Embryonic facial prominence (tissue), 1 donor: ENCODE results near the gene CEP104.

Experiments used
- DNase-seq: peaks from one replicate; pipeline ENCODE4 v3.0.0-alpha.2; 2016; ENCODE audit errors: extremely low spot score

Gene CEP104

GRCh38 chr1:3856923-3857790, at the start of gene CEP104, which contains the start of gene DFFB:
TSS of gene CEP104 (minus strand) at chr1:3857211. CDS start at chr1:3852407, 4,804 bp downstream.
TSS of gene DFFB (plus strand) at chr1:3857476. CDS start at chr1:3857604, 128 bp downstream.
- DNase-seq = peak; percentile 85

DNA sequence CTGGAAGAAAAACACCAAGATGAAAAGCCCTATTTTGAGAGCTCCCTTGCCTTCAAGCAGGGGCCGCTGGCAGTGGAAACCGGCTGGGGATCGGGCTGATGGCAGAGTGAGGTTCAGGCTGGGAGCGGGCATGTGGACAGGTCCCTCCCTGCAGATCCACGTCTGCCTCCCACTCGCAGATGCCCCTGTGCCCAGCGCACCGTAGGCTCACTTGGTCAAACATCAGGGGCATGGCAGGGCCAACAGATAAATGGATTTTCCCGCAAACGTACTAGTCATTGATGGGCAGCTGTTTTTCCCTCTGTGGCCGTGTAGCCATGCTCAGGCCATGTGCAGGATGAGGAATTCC, 49.6 kb upstream of the CEP104 start:
- no peak for DNase-seq

GRCh38 chr1:3905953-3906671, 49.1 kb upstream of the CEP104 start:
- DNase-seq = no peak

DNA sequence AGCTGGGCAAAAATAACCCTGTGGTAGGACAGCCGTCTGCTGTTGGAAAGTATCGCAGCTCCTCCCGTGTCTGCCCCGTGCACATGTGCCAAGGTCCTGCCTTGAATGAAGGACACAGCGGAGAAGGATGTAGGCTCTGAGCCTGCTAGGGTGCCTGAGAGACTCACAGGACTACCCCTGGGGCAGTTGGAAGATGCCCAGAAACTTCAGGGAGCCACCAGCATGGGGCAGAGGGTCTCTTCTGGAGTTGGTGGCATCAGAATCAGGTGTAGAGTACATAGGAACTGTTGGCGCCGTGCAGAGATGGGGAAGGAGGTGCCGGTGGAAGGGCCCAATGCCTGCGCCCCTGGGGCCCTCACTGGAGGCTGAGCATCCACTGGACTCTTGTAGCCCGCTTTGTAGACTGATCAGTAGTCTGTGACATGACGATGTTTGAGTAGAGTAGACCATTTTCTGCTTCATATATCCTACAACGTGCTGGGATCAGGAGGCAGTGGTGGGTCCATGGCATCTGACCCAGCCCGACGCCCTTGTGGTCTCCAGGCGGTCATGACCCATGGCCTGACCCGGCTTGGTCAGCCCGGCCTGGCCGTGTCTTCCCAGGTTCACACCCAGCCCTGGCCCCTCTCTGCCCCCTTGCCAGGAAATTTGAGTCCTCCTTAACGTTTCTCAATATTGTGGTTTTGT, 48.4 kb upstream of the CEP104 start:
- DNase-seq = no peak

DNA sequence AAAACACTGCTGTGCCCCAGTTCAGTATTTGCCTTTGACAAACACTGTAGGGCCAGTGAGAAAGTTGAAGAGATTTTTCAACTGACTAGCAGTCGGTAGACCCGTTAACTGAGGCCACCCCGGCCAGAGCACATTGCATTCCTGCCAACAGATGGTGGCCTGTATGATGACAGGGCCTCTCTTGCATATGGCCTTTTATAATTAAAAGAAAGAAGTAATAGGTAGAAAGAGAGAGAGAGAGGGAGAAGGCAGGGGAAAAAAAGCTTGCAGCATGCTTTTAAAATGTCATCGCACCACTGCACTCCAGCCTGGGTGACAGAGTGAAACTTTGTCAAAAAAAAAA, 47.8 kb upstream of the CEP104 start:
- DNase-seq = no peak

DNA sequence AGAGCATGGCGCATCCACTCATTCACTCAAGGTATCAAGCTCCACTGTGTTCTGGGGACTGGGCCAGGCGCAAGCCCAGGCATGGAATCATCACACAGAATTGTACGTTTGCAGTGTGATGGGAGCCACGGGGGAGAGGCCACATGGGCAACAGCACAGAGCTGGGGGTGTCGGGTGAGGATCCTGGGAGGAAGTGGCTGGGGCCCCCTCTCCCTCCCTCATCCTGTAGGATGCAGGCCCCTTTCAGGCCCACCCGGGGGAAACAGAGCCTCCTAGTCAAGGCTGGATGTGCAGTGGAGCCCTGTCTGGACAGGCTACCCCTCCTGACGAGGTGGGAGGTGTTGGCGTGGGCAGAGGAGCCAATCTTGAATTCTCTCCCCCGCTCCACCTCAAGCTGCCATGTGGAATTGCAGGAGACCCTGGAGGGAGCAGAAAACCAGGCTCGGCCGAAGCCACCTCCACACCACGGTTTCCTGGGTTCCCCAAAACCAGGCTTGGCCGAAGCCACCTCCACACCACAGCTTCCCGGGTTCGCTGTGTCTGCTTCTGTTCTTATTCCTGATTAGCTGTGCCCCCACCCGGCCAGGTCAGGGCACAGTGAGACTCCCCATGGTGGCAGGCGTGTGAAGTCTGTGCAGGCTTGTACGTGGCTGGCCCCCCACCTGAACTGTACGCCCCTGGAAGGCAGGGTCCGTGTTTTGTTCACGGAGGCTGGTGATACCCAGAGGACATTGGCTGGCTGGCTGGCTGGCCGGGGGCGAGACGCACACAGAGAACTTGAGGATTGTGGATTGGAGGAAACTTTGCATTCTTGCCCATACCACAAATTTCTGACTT, 47.2 kb upstream of the CEP104 start:
- no peak for DNase-seq

- no peak for DNase-seq
Measured at GRCh38 chr1:3903141-3904005, 46.4 kb upstream of the CEP104 start.

GRCh38 chr1:3902571-3903091, 45.6 kb upstream of the CEP104 start:
- no peak for DNase-seq

GRCh38 chr1:3902111-3902511, 45.1 kb upstream of the CEP104 start:
- DNase-seq = no peak

- peak; percentile 68 for DNase-seq
Measured at GRCh38 chr1:3900969-3901529, 44.0 kb upstream of the CEP104 start.

- peak; percentile 99 for DNase-seq
Measured at GRCh38 chr1:3900150-3900968, 43.3 kb upstream of the CEP104 start, which contains the start of gene C1orf174. TSS of gene C1orf174 (minus strand) at chr1:3900272. CDS start at chr1:3900186, 86 bp downstream.

GRCh38 chr1:3899754-3900149, 42.7 kb upstream of the CEP104 start:
- no peak for DNase-seq

DNA sequence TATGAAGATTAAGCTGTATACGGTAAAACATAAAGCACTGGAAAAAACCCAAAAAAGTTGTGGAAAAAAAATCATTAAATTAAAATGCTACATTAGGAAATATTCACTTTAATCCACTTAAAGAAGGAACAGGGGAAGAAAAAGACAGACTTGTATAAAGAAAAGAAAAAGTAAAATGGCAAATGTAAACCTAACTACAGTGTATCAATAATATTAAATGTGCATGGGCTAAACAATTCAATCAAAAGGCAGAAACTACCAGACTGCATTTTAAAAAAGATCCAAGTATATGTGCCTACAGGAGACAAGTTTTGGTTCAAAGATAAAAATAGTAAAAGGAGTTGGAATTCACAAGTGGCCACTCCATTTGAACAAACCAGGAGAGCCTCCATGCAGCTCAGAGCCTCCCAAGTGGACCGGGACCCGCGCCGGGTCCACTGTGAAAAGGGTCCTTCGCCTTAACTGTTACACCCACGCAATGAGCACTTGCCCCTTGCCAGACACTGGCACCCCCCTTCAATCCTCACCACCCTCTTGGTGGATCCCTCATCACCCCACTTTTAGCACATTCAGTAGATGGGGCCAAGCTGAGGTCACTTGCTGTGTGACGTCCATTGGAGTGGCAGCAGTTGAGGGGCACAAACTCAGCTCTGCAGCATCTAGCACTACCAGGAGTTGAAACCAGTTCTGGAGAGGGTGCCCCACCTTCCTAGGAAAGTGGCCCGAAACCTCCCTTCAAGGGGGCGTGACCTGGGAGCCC, 42.2 kb upstream of the CEP104 start:
- no peak for DNase-seq

DNA sequence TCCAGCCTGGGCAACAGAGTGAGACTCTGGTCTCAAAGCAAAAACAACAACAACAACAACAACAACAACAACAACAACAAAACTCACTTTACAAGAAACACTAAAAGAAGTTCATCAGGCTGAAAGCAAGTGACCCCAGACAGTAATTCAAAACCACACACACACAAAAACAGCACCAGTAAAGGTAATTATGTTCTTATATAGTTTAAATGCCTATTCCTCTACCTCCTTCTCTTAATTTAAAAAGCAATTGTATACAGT, 41.4 kb upstream of the CEP104 start:
- no peak for DNase-seq

DNA sequence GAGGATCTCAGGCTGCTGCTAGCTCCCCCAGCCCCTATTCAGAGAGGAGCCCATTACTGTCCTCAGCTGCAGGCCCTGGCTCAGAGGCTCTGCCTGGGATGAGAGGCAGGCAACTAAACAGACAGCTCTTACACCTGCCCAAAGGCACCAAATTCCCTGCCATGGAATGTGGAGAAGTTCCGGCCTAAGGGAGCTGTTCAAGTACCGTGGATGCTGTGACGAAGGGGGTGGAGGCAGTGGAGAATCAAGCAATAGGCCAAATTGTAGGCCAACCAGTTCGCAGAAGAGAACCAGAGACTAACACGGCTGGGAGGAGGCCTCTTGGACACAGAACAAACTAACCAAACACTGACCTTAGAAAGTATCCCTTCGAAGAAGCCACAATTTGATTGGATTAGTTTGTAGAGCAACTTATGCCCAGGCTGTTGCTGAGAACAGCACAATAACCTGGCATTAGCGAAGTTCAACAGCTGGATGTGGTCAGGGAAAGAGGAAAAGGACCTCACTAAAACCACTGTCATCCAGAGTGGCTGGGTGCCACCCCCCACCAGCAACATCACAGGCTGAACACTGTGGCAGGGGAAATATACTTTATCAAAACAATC, 39.5 kb upstream of the CEP104 start:
- no peak for DNase-seq

- DNase-seq = no peak
Measured at GRCh38 chr1:3895951-3896325, 38.9 kb upstream of the CEP104 start.

- DNase-seq = no peak
Measured at GRCh38 chr1:3895279-3895950, 38.4 kb upstream of the CEP104 start.
